IPS-NIHi7 (cell line): ENCODE data around the gene ITPR2.
"Not testable (repeated sequence)": the region's sequence is repeated elsewhere in the genome, so short reads cannot be mapped to it uniquely, and the experiment has no call there.

Experiments
- DNase-seq: peaks from one replicate; pipeline ENCODE4 v3.0.0; 2012; ENCODE audit warnings: mixed read lengths; ENCODE audit errors: extremely low spot score

Gene ITPR2

DNA sequence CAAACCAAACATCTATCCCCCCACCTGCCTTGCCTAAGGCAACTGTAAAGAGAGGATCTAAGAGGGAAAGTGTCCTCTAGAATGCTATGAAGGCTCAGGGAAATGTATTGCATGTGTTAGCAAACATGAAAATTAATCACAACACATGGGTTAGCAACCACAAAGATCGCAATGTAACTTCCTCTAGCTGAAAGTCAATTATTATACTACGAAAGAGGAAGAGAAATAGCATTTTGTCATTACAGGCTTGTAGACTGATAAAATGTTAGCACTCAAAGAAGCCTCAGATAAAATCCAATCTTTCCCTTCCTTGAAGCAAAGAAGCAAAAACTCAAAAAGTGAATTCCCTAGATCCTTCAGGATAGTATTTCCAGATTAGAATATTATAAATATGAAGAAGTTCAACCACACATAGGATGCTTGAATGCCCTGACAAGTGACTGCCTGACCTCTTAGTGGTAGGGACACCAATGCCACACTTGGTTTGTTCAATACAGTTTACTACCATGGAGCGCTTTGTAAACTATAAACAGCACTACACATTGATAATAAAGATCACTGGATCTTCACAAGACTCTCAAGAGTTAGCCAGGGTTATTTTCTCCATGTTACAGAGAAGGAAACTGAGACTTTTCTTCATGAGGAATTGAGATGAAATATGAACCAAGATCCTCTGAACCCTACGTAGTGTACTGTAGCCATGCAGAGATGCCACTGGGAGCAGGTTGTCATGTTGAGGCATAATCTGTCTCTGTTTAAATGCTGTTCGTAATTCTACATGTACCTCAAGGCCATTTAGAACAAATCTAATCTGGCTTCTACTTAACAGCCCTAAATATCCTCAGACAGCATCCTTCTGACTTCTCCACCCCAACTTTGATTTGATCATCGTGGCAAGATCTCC is 100.7 kb downstream of the ITPR2 start:
- DNase-seq: no peak

DNA sequence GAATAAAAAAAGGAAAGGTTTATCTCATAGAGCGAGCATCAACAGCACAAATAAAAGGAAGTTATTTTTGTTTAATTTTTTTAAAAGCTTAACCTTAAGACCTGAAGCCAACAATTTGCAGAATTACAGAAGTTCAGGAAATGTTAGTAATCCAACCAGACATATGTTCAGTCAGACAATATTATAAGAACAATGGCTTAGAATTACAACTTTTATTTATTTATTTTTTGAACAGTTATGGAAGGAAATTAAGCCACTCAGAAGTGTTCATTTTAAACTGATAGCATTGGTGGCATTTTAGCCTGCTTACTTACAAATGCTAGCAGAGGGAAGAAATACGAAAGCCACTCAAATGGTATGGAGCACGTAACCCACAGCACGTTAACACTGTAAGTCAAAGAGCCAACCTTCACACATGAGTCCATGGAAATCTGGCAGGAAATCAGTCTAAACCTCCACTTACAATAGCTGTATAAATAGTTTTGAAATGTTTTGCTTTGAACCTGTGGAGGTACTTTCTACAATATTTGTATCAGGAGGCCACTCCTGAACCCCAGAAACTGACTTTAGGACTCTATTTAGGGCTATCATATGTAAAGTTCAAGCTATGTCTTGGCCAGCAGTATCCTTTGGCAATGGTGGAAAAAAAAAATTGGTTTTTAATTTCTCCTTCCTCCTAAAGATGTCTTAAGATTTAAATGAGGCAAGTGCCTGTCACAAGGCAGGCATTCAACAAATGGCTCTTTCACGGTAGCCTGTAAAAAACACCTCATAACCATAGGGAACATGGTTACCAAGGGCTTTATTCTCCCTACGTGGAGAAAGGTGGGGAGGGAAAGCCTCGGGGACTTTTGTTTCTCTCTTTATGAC is 102.3 kb downstream of the ITPR2 start:
- DNase-seq: no peak

DNA sequence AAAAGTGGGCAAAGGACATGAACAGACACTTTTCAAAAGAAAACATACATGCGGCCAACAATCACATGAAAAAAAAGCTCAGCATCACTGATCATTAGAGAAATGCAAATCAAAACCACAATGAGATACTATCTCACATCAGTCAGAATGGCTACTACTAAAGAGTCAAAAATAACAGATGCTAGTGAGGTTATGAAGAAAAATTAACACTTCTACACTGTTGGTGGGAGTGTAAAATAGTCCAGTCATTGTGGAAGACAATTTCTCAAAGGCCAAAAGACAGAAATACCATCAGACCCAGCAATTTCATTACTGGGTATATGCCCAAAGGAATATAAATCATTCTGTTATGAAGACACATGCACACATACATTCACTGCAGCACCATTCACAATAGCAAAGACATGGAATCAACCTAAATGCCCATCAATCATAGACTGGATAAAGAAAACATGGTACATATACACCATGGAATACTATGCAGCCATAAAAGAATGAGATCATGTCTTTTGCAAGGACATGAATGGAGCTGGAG is 103.8 kb downstream of the ITPR2 start:
- not testable (repeated sequence) for DNase-seq

DNA sequence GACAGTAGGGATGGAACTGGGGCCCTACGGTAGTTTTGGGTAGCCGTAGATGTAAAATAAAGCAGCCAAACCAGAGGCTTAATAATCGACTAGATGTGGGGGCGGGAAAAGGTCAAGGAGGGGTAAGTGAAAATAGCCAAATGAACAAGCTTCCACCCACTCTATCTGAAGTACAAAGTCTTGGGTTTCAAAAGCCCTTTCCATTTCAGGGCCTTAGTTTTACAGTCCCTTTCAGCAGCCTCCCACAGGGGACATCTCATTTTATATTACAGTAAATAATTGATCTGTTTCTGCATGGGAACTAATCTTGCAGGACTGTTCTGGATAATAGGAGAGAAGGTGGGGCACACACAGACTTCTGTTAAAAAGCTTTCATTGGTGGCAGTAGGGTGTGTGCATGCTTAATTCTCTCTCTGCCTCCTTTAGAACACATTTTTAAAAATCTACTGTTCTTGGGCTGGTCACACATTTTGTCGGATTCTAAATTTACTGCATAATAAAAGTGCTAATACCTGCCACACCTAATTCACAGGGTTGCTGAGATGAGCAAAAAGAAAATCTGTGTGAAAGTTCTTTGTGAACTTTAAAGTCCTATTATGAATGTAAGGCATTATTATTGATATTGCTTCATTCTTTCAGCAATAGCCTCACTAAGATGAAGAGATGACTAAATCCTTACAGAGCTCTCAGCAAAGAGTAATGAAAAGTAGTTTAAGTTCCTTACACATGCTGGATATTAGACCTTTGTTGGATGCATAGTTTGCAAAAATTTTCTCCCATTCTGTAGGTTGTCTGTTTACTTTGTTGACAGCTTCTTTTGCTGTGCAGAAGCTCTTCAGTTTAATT is 104.6 kb downstream of the ITPR2 start:
- DNase-seq: no peak

DNA sequence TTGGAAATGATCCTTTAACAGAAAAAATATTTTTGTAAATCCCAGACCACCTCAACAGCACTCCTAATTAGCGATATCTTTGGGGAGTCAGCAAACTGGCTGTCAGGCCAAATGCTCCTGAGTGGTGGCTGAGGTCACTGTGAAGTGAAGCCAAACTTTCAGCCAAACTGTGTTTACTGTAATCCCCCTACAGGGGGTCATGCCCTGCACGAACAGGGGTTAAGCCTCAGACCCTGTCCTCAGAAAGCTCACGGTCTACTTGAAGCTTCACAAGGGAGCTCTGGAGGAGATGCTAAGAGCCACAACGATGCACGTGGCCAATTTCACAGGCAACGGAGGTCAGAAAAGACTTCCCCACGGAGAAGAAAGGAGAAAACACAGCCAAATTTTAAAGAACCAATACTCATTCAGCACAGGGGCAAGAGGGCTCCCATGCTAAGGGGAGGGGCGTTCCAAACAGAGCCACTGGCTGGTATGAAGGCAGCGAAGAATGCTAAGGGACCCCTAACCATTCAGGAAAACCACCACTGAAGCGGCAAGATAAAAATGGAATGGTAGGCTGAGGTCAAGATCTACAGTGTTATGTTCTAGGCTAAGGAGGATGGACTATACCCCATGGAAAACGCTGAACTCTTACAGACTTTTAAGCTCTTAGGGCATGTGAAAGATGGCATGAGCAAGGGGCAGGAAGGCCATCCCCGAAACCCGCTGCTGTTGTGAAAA is 105.4 kb downstream of the ITPR2 start:
- DNase-seq: no peak

DNA sequence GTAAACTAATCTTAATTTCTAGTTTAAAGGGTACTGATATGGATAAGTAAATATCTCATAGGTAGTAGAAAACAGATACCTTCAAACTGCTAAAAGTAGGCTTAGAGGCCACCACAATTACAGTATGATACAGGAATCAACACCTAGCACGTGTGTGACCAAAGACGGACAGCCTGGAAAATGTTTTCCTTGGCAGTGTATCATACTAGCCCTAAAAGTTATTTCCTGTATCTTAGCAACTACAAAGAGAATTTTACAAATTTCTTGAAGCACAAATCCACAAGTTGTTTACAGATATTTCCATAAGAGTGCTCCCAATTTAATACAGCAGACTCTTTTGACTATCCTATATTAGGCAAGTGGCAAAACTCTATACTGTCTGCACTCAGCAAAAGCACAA is 106.0 kb downstream of the ITPR2 start:
- DNase-seq: no peak

DNA sequence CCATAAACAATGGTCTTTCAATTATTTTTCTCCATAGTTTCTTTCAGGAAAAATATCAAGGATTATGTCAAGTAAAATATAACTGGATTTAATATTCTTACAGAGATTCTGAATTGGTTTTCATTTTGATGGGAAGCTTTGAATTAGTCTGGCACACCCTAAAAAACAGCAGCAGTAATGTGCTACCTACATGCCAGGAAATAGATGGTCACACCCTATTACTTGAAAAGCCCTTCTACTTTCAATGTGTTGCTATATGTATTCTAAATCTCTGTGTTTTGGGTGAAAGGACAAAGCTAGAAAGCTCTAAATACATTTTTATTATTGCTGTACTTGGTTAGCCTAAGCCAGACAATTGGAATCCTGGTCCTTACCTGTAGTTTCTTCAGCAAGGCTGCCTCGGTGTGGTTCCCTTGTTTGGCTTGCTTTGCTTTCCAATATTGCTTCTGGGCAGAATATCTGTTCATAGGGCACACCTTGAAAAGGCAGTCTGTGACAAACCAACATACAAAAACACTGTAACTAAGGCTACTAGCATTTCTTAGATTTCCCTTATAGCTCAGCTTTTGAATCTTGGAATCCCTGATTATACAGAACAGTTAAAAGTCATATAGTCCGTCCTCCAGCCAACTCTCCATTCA is 107.6 kb downstream of the ITPR2 start:
- no peak for DNase-seq

DNA sequence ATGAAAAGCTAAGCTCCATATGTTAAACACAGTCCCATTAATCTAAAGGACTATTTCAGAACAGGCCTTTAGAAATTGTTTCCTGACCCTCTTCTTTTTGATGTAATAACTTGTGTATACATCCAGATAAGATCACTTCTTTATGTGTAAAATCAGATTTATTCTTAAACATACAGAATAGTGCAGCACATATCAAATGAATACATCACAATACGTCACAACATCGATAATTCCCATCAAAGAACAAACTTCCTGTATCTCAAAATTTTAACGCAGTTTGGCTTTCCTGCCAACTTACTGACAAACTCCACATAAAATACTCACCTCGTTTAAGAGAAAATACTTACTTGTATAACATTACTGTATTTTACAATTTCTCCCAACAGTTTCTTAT is 108.7 kb downstream of the ITPR2 start:
- DNase-seq: no peak

DNA sequence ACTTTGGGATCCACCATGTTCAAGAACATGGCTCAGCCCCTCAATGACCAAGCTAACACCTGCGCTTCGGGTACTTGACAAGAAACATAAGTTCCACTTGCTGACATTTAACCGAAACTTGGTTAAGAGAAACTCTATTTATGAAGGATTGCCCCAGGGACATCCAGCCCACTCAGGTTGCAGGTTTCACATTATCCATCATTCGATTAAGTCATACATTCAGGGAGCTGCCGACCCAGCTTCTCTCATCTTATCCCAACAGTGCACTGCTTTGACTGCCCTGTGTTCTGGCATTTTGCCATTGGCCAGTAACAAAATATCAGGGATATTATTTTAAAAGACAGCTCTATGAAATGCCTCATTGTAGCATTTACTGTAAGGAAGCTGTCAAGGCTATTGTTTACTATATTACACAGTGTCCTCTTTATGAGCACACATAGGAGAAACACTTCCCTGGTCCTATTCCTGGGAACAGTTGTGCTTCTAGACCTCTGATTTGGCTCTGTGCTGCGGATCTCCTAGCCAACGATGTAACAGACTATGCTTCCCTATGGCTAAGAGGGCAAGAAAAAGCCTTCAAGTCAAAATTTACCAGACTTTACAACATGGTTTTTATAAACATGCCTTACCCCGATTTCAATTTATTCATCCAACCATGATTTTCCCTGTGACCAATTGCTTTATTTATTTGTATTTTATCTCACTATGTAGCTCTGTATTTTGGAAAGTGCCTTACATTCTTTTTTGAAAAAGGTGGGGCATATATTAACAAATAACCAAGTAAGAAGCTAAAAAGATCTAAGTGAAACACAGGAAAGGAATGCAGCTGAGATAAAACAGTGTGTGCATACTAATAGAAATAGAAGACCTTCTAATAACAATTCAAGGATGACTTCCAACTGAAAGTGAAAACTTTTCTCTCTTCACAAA is 109.3 kb downstream of the ITPR2 start:
- no peak for DNase-seq

DNA sequence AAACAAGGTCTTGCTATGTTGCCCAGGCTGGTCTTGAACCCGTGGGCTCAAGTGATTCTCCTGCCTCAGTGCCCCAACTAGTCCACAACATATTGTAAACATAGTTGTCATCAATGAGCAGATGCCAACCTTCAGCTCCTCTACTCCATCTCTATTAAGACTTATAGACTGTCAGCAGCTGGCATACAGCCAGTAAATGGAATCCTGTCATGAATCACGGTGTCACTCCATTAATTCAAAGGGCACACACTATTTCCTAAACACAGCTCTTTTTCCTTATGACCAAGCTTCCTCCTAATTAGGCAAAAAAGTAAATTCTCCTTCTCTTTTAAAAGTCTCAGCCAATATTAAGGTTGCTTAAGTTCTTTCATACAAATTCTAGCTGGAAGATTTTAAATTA is 111.2 kb downstream of the ITPR2 start:
- no peak for DNase-seq

DNA sequence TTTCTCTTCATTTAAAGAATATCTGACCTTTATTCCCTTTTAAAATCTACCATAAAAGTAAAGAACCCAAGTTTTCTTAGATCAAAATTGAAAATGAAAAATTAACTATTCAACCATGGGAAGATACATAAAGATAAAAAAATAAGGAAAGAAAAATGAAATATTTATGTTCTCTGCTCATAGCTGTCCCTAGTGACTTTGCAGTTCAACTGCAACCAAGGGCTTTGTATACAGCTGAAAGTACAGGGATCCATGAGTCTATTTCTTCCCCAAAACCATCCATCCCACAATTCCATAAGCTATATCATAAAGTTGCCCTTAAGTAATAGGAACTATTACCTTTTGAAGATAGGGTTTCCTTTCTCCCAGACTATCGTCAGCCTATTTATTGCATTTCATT is 113.1 kb downstream of the ITPR2 start:
- no peak for DNase-seq

DNA sequence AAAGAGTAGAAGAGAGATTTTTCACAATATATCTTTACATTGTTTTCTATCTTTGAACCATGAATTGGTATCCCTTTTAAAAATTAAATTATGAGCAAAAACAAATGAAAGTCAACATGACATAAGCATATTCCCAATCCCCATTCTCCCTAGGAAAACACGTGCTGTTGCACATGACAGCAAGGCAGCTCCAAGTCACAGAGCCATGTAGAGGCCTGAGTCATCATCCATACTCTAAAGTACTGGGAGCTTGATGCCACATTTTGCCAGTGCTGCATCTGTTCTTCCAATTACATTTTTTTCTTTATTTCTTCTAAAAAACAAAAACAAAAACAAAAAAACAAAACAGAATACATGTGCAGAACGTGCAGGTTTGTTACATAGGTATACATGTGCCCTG is 115.2 kb downstream of the ITPR2 start:
- no peak for DNase-seq

DNA sequence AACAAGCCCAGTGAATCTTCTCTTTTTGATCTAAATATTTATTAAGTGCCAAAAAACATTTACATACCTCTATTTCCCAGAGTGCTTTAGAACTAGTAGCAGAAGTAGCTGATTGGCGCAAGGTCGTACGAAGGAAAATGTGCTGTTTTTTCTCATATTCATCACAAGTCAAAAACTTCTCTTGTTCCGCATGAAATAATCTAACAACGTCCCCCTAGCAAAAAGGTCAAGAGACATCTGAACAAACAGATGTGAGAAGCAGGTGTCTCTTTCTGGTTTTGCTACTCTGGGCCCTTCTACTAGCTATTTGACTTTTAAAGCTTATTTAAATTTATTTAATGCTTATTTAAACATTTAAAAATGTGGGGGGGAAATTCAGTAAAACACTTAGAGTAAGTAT is 117.8 kb downstream of the ITPR2 start:
- DNase-seq: no peak

DNA sequence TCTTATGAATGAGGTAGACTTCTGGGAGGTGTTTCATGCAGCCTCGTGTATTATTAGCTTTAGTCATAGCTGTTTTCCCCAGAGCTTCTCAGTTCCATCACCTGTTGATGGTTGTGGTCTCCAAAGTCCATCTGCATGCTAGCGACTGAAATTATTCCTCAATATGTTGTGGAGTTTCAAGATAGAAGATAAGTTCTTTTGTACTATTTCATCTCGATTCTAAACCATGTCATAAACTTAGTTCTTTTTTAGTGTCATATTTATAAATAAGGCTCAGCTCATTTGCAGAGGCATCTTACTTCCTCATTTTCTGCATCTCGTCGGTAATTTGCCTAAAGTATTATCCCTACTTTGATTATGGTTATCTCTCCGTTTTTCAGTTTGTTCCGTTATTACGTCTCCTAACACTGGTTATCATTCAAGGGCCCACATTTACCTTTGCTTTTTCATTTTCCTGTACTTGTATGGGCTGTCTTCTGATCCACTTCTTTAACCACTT is 119.1 kb downstream of the ITPR2 start:
- no peak for DNase-seq

DNA sequence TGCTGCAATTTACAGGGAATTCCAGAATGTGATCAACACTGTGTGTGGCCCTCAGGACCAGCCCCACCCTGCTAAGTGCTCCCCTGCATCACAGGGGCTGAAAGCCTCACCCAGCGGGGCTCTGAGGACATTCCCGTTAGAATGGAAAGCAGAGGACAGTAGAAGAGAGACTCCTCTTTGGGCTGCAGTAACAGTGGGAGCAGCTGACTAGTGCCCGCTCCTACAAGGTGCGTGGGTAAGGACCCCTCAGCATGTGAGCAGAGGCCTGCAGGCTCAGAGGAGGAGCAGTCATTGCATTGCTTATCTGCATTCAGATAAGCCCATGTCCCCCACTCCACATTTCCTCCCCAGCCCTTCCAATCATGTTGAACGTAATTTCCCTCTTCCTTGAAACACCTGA is 120.1 kb downstream of the ITPR2 start:
- peak; percentile 29 for DNase-seq

DNA sequence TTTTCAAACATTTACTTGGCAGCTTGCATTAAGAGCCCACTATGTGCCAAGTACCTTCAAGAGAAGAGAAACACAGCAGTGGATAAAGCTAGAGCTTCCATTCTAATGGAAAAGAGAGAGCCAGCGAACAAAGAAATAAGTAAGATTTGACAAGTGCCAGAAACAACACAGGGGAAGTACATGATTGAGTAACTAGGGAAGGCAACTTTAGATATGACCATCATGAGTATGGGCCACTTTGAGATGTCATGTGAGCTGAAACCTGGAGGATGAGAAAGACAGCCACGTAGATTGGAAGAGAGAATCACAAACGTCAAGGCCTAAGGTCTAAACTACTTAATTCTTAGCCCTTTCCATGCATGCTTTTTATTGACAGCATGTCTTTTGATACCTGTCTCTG is 121.4 kb downstream of the ITPR2 start:
- DNase-seq: no peak

DNA sequence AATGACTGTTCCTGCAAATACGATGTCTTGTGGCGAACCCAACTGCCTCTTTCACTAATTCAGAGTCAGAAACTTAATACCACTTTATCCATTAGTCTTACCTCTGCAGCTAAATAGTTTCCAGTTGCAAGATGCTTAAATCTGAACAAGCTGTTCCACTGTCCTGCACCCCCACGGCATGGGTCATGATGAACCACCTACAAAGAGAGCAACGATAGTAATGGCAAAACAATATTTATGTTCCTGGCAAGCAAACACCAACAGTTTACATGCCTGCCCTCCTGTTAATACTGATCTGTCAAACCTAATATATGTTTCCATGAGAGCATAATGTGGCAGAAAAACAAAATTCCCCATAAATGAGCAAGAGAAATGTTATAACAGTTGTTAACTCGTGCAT is 121.9 kb downstream of the ITPR2 start:
- DNase-seq: no peak

DNA sequence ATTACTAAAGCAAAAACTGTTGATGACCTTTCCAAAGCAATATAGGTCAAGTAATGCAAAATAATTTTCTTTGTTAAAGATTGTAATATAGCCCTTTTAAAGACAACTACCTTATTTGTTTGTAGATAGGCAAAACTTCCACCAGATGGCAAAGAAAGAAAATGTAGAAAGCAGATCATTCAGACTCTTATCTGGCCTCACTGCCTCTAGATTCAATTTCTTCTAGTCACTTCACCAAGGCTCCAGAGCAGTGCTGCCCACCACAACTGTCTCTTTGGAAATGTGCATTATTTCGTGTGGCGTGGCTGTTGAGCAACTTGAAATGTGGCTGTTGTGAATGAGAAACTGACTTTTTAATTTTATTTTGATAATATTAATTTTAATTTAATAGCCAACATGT is 127.1 kb downstream of the ITPR2 start:
- no peak for DNase-seq
